Activated naive CD4-positive, alpha-beta T cell treated with anti-CD3 and anti-CD28 coated beads, Interleukin-2, amount 50 U/mL, for 24 hours (primary cell): ENCODE results near the gene MAP2K7.

Source experiments
- H3K27ac Mint-ChIP-seq: one replicate; pipeline ENCODE4 v1.8.0; 2021; ENCODE audit warnings: mild to moderate bottlenecking, mixed read lengths
- H3K27me3 Mint-ChIP-seq: one replicate; pipeline ENCODE4 v1.8.0; 2021; ENCODE audit warnings: mixed read lengths
- H3K36me3 Mint-ChIP-seq: one replicate; pipeline ENCODE4 v1.8.0; 2021; ENCODE audit warnings: mixed read lengths
- H3K4me1 Mint-ChIP-seq: one replicate; pipeline ENCODE4 v1.8.0; 2021; ENCODE audit warnings: mixed read lengths
- H3K4me3 Mint-ChIP-seq: one replicate; pipeline ENCODE4 v1.8.0; 2021; ENCODE audit warnings: mild to moderate bottlenecking, mixed read lengths
- H3K9me3 Mint-ChIP-seq: one replicate; pipeline ENCODE4 v1.8.0; 2021; ENCODE audit warnings: mixed read lengths

Gene MAP2K7

GRCh38 chr19:7908078-7908699 is 4.5 kb downstream of the MAP2K7 start:
- H3K27ac Mint-ChIP-seq = no peak overlapping the region
- no peaks in the 10 kb centered on the region for H3K9me3 Mint-ChIP-seq
- H3K36me3 Mint-ChIP-seq = peaks cover 17% of the 10 kb centered on the region
- no peaks in the 10 kb centered on the region for H3K27me3 Mint-ChIP-seq
- H3K4me1 Mint-ChIP-seq = peaks cover 21% of the 10 kb centered on the region
- H3K4me3 Mint-ChIP-seq = no peak overlapping the region

DNA sequence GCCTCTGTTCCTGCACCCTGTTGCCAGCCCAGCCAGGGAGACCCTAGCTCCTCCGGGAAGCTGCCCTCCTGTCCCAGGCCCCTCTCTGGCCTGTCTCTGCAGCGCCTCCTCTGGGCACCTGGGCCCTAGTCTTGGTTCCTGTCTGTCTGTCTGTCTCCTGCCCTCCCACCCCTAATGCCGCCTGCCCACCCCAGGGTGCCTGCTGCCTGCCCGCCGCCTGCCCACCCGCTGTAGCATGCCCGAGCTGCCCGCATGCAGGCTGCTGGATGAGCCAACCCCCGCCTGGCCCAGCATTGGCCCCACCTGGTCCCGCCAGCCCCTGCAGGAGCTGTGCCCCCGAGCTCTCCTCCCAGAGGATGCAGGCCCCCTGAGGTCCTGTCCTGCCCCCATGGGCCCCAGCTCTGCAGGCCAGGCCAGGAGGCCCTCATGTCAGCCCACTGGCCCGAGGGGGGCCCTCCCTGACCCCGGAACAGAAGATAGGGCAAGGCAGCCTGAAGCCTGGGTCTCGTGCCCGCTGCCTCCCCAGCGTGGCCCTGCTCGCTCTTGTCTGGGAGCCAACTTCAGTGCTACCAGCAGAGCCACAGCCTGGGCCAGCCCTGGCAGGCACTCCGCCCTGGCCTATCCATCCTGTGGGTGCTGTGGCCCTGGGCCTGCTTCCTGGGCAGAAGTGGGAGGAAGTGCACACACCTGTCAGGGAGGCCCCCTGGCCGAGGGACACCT is 5.2 kb downstream of the MAP2K7 start:
- Mint-ChIP-seq H3K27me3 (no peaks in the 10 kb centered on the region), H3K4me1 (peaks cover 21% of the 10 kb centered on the region), H3K27ac (no peak overlapping the region), H3K36me3 (peaks cover 17% of the 10 kb centered on the region), H3K9me3 (no peaks in the 10 kb centered on the region), H3K4me3 (no peak overlapping the region)

DNA sequence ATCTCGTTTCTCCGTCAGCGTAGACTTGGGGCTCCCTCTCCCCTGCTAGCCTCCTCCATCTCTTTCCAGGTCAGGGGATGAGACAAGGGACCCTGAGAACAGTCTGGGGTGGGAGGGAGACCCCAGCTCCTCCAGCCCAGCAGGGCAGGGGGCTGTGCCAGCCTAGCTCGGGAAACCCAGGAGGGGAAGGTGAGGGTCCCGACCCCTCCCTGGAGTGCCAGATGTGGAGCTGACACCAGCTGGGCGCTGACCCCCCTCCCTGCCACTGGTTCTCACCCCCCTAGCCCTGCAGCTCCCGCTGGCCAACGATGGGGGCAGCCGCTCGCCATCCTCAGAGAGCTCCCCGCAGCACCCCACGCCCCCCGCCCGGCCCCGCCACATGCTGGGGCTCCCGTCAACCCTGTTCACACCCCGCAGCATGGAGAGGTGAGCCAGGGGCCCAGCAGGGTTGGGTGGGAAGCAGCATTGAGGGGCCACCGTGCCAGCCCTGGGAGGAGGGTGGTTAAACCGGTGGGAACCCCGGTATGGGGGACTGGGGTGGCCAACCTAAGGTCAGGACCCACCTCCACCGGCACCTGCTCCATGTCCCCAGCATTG is 5.9 kb downstream of the MAP2K7 start:
- no peaks in the 10 kb centered on the region for H3K27me3 Mint-ChIP-seq
- H3K4me1 Mint-ChIP-seq = peaks cover 20% of the 10 kb centered on the region
- no peak overlapping the region for H3K27ac Mint-ChIP-seq
- H3K4me3 Mint-ChIP-seq = no peak overlapping the region
- H3K9me3 Mint-ChIP-seq = no peaks in the 10 kb centered on the region
- H3K36me3 Mint-ChIP-seq = peaks cover 17% of the 10 kb centered on the region

DNA sequence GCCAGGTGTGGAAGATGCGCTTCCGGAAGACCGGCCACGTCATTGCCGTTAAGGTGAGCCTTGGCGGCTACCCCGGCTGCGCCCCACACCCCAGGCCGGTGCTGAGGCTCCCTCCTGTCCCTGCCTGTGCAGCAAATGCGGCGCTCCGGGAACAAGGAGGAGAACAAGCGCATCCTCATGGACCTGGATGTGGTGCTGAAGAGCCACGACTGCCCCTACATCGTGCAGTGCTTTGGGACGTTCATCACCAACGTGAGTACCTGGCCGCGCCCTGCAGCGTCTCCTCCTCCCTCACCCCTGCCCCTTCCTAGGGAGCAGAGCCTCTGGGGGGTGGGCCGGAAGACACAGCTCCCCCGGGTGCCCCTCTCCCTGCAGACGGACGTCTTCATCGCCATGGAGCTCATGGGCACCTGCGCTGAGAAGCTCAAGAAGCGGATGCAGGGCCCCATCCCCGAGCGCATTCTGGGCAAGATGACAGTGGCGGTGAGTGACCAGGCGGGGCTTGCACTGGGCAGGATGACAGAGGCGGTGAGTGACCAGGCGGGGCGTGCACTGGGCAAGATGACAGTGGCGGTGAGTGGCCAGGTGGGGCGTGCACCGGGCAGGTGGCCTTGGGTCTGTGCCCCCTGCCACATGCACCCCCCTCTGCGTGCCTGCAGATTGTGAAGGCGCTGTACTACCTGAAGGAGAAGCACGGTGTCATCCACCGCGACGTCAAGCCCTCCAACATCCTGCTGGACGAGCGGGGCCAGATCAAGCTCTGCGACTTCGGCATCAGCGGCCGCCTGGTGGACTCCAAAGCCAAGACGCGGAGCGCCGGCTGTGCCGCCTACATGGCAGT is 6.9 kb downstream of the MAP2K7 start:
- H3K27me3 Mint-ChIP-seq = peaks cover 4% of the 10 kb centered on the region
- no peaks in the 10 kb centered on the region for H3K9me3 Mint-ChIP-seq
- peaks cover 14% of the 10 kb centered on the region for H3K4me1 Mint-ChIP-seq
- H3K4me3 Mint-ChIP-seq = no peak overlapping the region
- no peak overlapping the region for H3K27ac Mint-ChIP-seq
- H3K36me3 Mint-ChIP-seq = peaks cover 16% of the 10 kb centered on the region

DNA sequence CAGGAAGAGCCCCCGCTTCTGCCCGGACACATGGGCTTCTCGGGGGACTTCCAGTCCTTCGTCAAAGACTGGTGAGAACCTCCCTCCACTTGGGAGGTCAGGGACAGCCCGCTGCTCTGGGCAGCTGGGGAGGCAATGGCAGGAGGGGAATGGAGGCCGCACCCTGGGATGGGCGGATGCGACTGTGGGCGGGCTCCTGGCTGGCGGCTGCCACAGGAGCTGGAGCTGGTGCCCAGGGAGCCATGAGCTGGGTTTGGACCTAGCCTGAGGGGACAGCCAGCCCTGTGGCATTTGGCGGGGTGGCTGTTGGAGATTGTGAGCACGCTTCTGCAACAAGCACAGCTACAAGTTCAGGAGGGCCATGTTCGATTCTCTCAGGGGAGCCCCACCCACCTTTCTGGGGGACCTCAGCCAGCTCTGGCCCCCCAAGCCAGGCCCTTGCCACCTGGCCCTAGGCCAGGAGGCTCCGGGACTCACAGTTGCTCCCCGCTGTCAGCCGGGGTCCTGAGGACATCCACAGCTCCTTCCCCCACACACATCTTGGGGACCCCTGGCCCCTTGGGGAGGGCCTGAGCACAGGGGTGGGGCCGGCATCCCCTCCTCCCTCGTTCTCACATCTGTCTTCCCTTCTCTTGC is 7.9 kb downstream of the MAP2K7 start:
- H3K9me3 Mint-ChIP-seq = no peaks in the 10 kb centered on the region
- no peak overlapping the region for H3K27ac Mint-ChIP-seq
- peaks cover 15% of the 10 kb centered on the region for H3K36me3 Mint-ChIP-seq
- H3K4me3 Mint-ChIP-seq = no peak overlapping the region
- H3K27me3 Mint-ChIP-seq = peaks cover 8% of the 10 kb centered on the region
- peaks cover 12% of the 10 kb centered on the region for H3K4me1 Mint-ChIP-seq

DNA sequence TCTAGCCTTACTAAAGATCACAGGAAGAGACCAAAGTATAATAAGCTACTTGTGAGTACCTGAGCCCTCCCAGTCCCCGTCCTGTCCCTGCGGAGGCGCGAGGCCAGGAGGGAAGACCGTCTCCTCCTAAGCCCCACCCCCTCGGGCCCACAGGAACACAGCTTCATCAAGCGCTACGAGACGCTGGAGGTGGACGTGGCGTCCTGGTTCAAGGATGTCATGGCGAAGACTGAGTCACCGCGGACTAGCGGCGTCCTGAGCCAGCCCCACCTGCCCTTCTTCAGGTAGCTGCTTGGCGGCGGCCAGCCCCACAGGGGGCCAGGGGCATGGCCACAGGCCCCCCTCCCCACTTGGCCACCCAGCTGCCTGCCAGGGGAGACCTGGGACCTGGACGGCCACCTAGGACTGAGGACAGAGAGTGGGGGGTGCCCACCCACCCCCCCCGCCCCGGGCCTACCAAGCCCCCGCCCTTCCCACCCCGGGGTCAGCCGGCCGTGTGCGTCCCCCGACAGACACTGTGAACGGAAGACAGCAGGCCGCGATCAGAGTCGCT is 8.5 kb downstream of the MAP2K7 start:
- Mint-ChIP-seq H3K9me3 (no peaks in the 10 kb centered on the region), H3K36me3 (peaks cover 15% of the 10 kb centered on the region), H3K4me3 (no peak overlapping the region), H3K4me1 (peaks cover 11% of the 10 kb centered on the region), H3K27me3 (peaks cover 8% of the 10 kb centered on the region), H3K27ac (no peak overlapping the region)

- H3K27me3 Mint-ChIP-seq = peaks cover 10% of the 10 kb centered on the region
- peaks cover 15% of the 10 kb centered on the region for H3K36me3 Mint-ChIP-seq
- H3K9me3 Mint-ChIP-seq = no peaks in the 10 kb centered on the region
- H3K27ac Mint-ChIP-seq = no peak overlapping the region
- H3K4me1 Mint-ChIP-seq = peaks cover 9% of the 10 kb centered on the region
- H3K4me3 Mint-ChIP-seq = no peak overlapping the region
Observed at GRCh38 chr19:7912697-7913564, 9.3 kb downstream of the MAP2K7 start.

DNA sequence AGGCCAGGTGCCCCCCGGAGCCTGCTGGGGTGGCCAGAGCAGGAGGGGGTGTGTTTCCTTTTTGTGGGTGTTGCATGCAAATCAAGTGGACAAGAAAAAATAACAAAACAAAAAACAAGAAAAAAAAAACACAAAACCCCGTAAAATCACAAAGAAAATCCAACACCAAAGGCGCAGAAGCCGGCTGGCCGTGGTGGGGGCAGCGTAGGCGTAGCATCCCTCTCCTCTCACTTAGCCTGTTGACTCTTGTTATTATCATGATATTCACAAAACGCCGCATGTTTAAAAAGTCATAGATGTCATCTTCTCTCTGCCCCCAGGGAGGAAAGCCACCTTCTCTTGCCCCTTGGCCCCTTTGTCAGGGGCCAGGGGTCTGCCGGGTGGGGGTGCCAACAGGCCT is 10.0 kb downstream of the MAP2K7 start:
- Mint-ChIP-seq H3K27ac (no peak overlapping the region), H3K4me1 (peaks cover 14% of the 10 kb centered on the region), H3K27me3 (peaks cover 13% of the 10 kb centered on the region), H3K36me3 (peaks cover 15% of the 10 kb centered on the region), H3K4me3 (no peak overlapping the region), H3K9me3 (no peaks in the 10 kb centered on the region)

GRCh38 chr19:7914099-7914498 is 10.4 kb downstream of the MAP2K7 start:
- Mint-ChIP-seq H3K27ac (no peak overlapping the region), H3K4me3 (no peak overlapping the region)

DNA sequence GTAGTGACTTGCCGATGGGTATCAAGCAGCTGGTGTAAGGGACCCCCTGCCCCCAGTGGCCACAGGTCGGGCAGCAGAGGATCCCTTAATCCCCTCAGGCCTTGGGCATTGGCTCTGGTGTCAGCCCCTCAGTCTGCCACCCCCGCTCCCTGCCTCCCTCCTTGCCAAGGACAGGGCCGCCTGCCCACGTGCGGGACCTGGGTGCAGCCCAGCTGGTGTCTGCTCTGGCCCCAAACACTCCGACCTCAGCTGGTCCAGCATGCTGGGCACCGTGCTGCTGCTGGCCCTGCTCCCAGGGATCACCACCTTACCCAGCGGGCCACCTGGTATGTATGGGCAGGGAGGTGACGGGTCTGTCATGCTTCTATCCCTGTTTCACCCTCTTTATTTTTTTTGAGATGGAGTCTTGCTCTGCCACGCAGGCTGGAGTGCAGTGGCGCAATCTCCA is 10.9 kb downstream of the MAP2K7 start, which contains the start of gene TGFBR3L:
TGFBR3L (plus strand) TSS at position 233 of the 448 bp plus-strand sequence.
- Mint-ChIP-seq H3K4me1 (peaks cover 16% of the 10 kb centered on the region), H3K36me3 (peaks cover 15% of the 10 kb centered on the region), H3K9me3 (no peaks in the 10 kb centered on the region), H3K27me3 (peaks cover 13% of the 10 kb centered on the region), H3K27ac (no peak within 1 kb of the TSS), H3K4me3 (peak within 1 kb of the TSS; percentile 57)

More at GRCh38 chr19:7914099-7914498, 10.4 kb downstream of the MAP2K7 start:
- Mint-ChIP-seq H3K27me3 (peaks cover 13% of the 10 kb centered on the region), H3K36me3 (peaks cover 15% of the 10 kb centered on the region), H3K4me1 (peaks cover 14% of the 10 kb centered on the region), H3K9me3 (no peaks in the 10 kb centered on the region)

DNA sequence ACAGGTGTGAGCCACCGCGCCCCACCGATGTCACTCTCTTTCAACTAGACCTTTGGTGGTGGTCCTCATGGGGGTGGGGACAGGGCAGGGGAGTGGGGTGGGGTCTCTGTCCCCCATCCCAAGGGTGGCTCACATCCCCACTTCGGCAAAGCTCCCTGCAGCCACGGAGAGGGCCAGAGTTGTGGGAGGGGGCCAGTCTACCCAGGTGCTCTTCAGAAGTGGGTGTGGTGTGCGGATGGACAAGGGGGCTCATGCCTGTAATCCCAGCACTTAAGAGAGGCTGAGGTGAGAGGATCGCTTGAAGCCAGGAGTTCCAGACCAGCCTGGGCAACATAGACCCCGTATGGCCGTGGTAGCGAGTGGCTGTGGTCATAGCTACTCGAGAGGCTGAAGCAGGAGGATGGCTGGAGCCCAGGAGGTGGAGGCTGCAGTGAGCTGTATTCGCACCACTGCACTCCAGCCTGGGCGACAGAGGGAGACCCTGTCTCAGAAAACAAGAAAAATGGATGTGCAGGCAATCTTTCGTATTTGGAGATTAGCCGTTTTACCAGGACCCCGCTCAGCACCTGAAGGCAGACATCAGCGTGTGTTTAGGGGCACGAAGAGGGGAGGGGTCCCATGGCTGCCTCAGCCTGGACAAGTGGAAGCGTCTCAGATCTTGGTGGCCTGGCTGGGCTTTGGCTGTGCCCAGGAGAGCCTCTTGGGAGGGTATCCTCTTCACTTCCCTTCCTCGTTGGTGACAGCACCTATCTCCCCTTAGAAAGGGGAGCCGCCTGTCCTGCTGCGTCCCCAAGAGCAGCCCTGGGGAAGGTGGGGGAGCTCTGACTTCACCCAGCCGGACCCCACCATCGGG is 11.8 kb downstream of the MAP2K7 start:
- no peaks in the 10 kb centered on the region for H3K9me3 Mint-ChIP-seq
- H3K27ac Mint-ChIP-seq = no peak overlapping the region
- peak overlapping the region; percentile 57 for H3K4me3 Mint-ChIP-seq
- H3K36me3 Mint-ChIP-seq = peaks cover 12% of the 10 kb centered on the region
- peaks cover 16% of the 10 kb centered on the region for H3K27me3 Mint-ChIP-seq
- H3K4me1 Mint-ChIP-seq = peaks cover 22% of the 10 kb centered on the region

DNA sequence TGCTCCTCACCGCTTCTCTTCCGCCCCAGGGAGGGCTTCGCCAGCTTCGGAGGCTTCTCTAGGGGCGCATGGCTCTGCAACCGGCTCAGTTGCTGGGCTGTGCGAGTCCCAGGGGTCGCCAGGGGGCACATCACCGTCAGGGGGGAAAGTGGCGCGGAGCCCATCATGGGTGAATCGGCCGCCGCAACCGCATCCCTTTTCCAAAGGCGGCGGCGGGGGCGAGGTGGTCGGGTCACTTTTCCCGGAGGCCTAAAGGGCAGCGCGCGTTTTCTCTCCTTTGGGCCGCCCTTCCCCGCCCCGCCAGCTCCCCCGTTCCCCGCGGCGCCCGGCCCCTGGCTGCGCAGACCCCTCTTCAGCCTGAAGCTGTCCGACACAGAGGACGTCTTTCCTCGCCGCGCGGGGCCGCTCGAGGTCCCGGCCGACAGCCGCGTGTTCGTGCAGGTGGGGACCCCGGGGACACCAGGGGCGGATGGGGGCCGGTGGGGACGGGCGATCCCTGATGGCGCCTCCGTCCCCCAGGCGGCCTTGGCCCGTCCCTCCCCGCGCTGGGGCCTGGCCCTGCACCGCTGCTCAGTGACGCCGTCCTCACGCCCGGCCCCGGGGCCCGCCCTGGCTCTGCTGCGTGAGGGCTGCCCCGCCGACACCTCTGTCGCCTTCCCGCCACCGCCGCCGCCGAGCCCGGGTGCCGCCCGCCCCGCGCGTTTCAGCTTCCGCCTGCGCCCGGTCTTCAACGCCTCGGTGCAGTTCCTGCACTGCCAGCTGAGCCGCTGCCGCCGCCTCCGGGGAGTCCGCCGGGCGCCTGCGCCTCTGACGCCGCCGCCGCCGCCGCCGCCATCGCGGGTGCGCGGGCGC is 12.7 kb downstream of the MAP2K7 start:
- Mint-ChIP-seq H3K4me3 (peak overlapping the region; percentile 57), H3K27ac (no peak overlapping the region), H3K27me3 (peaks cover 16% of the 10 kb centered on the region), H3K9me3 (no peaks in the 10 kb centered on the region), H3K4me1 (peaks cover 29% of the 10 kb centered on the region), H3K36me3 (peaks cover 8% of the 10 kb centered on the region)

GRCh38 chr19:7916955-7917266 is 13.2 kb downstream of the MAP2K7 start:
- Mint-ChIP-seq H3K27me3 (peaks cover 16% of the 10 kb centered on the region), H3K4me3 (peak overlapping the region; percentile 79), H3K36me3 (peaks cover 6% of the 10 kb centered on the region), H3K27ac (no peak overlapping the region), H3K4me1 (peaks cover 31% of the 10 kb centered on the region), H3K9me3 (no peaks in the 10 kb centered on the region)
